MM.1S (cell line): ENCODE data around the gene PRR36.

ENCODE experiments used
- EZH2 ChIP-seq: fragments of 300-600 bp; sonication (generic); optimal IDR thresholded peaks from 2 replicates; pipeline ENCODE3; 2017; ENCODE audit warnings: low read depth, mild to moderate bottlenecking, antibody characterized with exemption, low read length, mixed read lengths
- TF ChIP-seq, protein P1 (sequence below): fragments of 300-600 bp; sonication (generic); IDR thresholded peaks from 2 replicates; pipeline ENCODE4 v1.5.1; 2016; ENCODE audit warnings: antibody characterized with exemption, low read length, mixed read lengths

DNA sequence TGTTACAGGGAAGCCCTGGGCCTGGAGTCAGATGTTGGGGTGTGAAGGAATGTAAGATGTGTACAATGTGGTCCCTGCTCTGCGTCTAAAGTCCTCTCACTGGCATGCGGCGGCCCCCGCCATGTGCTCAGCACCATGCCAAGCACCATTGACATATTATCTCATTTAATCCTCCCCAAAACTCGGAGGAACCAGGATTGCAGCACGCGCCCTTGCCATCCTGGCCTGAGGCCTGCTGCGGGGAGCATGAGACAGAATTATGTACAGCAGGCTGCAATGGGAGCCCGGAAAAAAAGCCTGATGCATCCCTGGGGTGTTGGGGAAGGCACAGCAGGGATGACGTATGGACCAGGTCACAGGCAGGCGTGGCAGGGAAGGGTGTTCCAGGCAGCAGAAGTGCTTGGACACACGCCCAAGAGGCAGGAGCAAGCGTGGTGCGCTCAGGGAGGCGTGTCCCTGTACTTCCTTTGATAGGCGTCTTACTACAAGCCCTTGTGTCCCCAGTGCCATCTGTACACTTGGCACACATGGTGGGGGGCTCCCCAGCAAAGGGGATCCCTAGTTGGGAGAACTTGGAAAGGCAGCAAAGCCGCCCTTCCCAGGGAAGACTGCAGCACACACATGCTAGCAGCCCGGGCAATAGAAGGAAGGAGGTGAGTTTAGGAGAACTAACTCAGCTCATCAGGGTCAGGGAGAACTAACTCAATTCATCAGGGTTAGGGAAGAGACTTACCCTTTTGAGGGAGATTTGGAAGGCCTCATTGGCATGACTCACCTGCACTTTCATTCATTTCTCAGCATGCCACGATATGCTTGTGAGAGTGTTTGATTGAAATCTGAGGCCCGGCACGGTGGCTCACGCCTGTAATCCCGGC lies 40.7 kb downstream of the PRR36 start:
- TF ChIP-seq, protein P1, sequence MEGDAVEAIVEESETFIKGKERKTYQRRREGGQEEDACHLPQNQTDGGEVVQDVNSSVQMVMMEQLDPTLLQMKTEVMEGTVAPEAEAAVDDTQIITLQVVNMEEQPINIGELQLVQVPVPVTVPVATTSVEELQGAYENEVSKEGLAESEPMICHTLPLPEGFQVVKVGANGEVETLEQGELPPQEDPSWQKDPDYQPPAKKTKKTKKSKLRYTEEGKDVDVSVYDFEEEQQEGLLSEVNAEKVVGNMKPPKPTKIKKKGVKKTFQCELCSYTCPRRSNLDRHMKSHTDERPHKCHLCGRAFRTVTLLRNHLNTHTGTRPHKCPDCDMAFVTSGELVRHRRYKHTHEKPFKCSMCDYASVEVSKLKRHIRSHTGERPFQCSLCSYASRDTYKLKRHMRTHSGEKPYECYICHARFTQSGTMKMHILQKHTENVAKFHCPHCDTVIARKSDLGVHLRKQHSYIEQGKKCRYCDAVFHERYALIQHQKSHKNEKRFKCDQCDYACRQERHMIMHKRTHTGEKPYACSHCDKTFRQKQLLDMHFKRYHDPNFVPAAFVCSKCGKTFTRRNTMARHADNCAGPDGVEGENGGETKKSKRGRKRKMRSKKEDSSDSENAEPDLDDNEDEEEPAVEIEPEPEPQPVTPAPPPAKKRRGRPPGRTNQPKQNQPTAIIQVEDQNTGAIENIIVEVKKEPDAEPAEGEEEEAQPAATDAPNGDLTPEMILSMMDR: no peak
- no peak for TF ChIP-seq EZH2
